Measurements from ENCODE around the gene TMEM100.

TMEM100 gene

GRCh38 chr17:55691666-55692065, 31.0 kb downstream of the TMEM100 start:
- Histone ChIP-seq H3K27ac (no peak overlapping the region), H3K4me1 (no peaks in the 10 kb centered on the region), H2AFZ (no peak overlapping the region), H3K4me3 (ENCODE audit: low read depth, low read length) (no peak overlapping the region), H3K36me3 (ENCODE audit: control insufficient read depth, insufficient read depth, low read length) (no peaks in the 10 kb centered on the region), H3K79me2 (no peaks in the 10 kb centered on the region), H3K9me3 (ENCODE audit: control insufficient read depth, low read length) (no peaks in the 10 kb centered on the region), H3K27me3 (ENCODE audit: control insufficient read depth, insufficient read depth, low read length) (no peaks in the 10 kb centered on the region), H3K4me2 (ENCODE audit: low read length) (no peak overlapping the region), H3K9ac (no peak overlapping the region)
- TF ChIP-seq, protein P1, sequence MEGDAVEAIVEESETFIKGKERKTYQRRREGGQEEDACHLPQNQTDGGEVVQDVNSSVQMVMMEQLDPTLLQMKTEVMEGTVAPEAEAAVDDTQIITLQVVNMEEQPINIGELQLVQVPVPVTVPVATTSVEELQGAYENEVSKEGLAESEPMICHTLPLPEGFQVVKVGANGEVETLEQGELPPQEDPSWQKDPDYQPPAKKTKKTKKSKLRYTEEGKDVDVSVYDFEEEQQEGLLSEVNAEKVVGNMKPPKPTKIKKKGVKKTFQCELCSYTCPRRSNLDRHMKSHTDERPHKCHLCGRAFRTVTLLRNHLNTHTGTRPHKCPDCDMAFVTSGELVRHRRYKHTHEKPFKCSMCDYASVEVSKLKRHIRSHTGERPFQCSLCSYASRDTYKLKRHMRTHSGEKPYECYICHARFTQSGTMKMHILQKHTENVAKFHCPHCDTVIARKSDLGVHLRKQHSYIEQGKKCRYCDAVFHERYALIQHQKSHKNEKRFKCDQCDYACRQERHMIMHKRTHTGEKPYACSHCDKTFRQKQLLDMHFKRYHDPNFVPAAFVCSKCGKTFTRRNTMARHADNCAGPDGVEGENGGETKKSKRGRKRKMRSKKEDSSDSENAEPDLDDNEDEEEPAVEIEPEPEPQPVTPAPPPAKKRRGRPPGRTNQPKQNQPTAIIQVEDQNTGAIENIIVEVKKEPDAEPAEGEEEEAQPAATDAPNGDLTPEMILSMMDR (IDR thresholded peaks at IDR 0.05) = no peak

GRCh38 chr17:55690105-55690508, 32.6 kb downstream of the TMEM100 start:
- TF ChIP-seq, protein P1 (IDR thresholded peaks at IDR 0.05) = no peak
- Histone ChIP-seq H3K4me1 (no peaks in the 10 kb centered on the region), H3K9me3 (ENCODE audit: control insufficient read depth, low read length) (no peaks in the 10 kb centered on the region), H3K4me3 (ENCODE audit: low read depth, low read length) (no peak overlapping the region), H3K36me3 (ENCODE audit: control insufficient read depth, insufficient read depth, low read length) (no peaks in the 10 kb centered on the region), H3K79me2 (no peaks in the 10 kb centered on the region), H2AFZ (no peak overlapping the region), H3K9ac (no peak overlapping the region), H3K27ac (no peak overlapping the region), H3K27me3 (ENCODE audit: control insufficient read depth, insufficient read depth, low read length) (no peaks in the 10 kb centered on the region), H3K4me2 (ENCODE audit: low read length) (no peak overlapping the region)

- Histone ChIP-seq H3K4me2 (ENCODE audit: low read length) (no peak overlapping the region), H2AFZ (no peak overlapping the region), H3K36me3 (ENCODE audit: control insufficient read depth, insufficient read depth, low read length) (no peaks in the 10 kb centered on the region), H3K9ac (no peak overlapping the region), H3K9me3 (ENCODE audit: control insufficient read depth, low read length) (no peaks in the 10 kb centered on the region), H3K79me2 (no peaks in the 10 kb centered on the region), H3K4me1 (no peaks in the 10 kb centered on the region), H3K27ac (no peak overlapping the region), H3K27me3 (ENCODE audit: control insufficient read depth, insufficient read depth, low read length) (no peaks in the 10 kb centered on the region), H3K4me3 (ENCODE audit: low read depth, low read length) (no peak overlapping the region)
- TF ChIP-seq, protein P1 (IDR thresholded peaks at IDR 0.05) = no peak
Measured at GRCh38 chr17:55689672-55690071, 33.0 kb downstream of the TMEM100 start.

DNA sequence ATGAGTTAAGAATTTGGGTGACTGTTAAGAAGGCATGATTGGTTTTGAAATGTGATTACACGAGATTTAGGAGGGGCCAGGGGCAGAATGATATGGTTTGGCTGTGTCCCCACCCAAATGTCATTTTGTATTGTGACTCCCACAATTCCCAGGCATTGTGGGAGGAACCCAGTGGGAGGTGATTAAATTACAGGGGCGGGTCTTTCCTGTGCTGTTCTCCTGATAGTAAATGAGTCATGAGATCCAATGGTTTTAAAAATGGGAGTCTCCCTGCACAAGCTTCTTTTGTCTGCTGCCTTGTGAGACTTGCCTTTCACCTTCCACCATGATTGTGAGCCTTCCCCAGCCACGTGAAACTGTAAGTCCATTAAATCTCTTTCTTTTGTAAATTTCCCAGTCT, 34.6 kb downstream of the TMEM100 start:
- Histone ChIP-seq H2AFZ (no peak overlapping the region), H3K27me3 (ENCODE audit: control insufficient read depth, insufficient read depth, low read length) (no peaks in the 10 kb centered on the region), H3K4me3 (ENCODE audit: low read depth, low read length) (no peak overlapping the region), H3K9ac (no peak overlapping the region), H3K9me3 (ENCODE audit: control insufficient read depth, low read length) (no peaks in the 10 kb centered on the region), H3K4me2 (ENCODE audit: low read length) (no peak overlapping the region), H3K27ac (no peak overlapping the region), H3K36me3 (ENCODE audit: control insufficient read depth, insufficient read depth, low read length) (no peaks in the 10 kb centered on the region), H3K4me1 (no peaks in the 10 kb centered on the region), H3K79me2 (no peaks in the 10 kb centered on the region)
- TF ChIP-seq, protein P1 (IDR thresholded peaks at IDR 0.05) = no peak

GRCh38 chr17:55687037-55687436, 35.6 kb downstream of the TMEM100 start:
- Histone ChIP-seq H3K4me2 (ENCODE audit: low read length) (no peak overlapping the region), H2AFZ (no peak overlapping the region), H3K27me3 (ENCODE audit: control insufficient read depth, insufficient read depth, low read length) (no peaks in the 10 kb centered on the region), H3K79me2 (no peaks in the 10 kb centered on the region), H3K36me3 (ENCODE audit: control insufficient read depth, insufficient read depth, low read length) (no peaks in the 10 kb centered on the region), H3K4me1 (no peaks in the 10 kb centered on the region), H3K27ac (no peak overlapping the region), H3K9ac (no peak overlapping the region), H3K9me3 (ENCODE audit: control insufficient read depth, low read length) (no peaks in the 10 kb centered on the region), H3K4me3 (ENCODE audit: low read depth, low read length) (no peak overlapping the region)
- TF ChIP-seq, protein P1 (IDR thresholded peaks at IDR 0.05) = no peak

Measured in parathyroid adenoma (tissue), 2 donors.